Measurements from ENCODE around the gene IGSF9B. TPM values are rescaled to one million over a fixed set of nuclear protein-coding genes. Genes with fewer than 3 reads are reported as not detected.
"Not testable (repeated sequence)": the region's sequence is repeated elsewhere in the genome, so short reads cannot be mapped to it uniquely, and the experiment has no call there.

Gene IGSF9B
- total and polyA plus RNA-seq, 2 of the 13 experiments (the other 11 are each of a cell fraction or from before 2014, with no cell fraction given) = not detected

DNA sequence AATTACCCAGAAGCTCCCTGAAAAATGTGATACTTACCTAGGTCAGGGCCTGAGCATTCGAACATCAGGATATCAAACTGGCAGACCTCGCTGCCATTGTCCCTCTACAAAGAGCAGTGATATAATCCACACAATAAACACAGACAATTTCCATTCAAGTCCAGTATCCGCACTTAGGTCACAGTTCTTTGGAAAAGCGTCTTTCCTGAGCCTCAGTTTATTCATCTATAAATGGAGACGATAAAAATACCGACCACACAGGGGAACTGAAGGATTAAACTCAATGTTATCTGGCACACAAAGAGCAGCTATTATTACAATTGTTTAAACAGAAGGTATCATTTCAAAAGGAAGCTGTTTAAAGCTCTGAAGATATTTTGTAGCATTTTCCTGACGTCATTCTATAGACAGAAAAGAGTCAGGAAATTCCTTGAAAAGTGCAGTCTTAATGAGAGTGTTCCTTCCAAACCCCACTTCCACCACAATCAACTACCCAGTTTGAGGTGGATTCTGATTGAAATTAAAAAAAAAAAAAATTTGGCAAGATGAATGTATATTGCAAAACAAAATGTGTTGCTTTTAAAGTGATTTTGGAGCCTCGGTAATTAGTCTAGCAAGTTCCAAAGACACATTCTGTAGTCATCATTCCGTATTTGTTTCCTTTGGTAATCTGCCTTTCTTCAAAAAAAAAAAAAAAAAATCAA, 47.2 kb upstream of the IGSF9B start:
- H3K9me3 ChIP-seq (ENCODE audit: low read length) = no peaks in the 10 kb centered on the region
- H3K4me1 ChIP-seq (ENCODE audit: insufficient read depth, low read length) = no peaks in the 10 kb centered on the region
- no peak overlapping the region for H3K4me3 ChIP-seq (replicated peaks in 1 of 3; ENCODE audit: insufficient read depth in 1 of 3, low read depth in 2 of 3, low read length in 3 of 3)
- no TSS peak for BruUV-seq (replicated peaks)
- no peak overlapping the region for H2AFZ ChIP-seq (ENCODE audit: low read length)
- 10% methylated on average over 9 of the region's 9 CpGs for WGBS (ENCODE audit: low lambda C conversion rate)
- H4K20me1 ChIP-seq (ENCODE audit: insufficient read depth, low read length) = no peaks in the 10 kb centered on the region
- H3K27me3 ChIP-seq (ENCODE audit: control insufficient read depth in 1 of 2, insufficient read depth in 2 of 2, low read length in 2 of 2) = peaks cover 1 to 22% of the 10 kb centered on the region in 2 experiments; a peak in 4 of 5 replicates
- FAIRE-seq (no peak), DNase-seq (ENCODE audit: low spot score) (no peak), ATAC-seq (no peak)
- H3K4me2 ChIP-seq (ENCODE audit: low read depth, low read length) = no peak overlapping the region
- TF ChIP-seq, protein P1, sequence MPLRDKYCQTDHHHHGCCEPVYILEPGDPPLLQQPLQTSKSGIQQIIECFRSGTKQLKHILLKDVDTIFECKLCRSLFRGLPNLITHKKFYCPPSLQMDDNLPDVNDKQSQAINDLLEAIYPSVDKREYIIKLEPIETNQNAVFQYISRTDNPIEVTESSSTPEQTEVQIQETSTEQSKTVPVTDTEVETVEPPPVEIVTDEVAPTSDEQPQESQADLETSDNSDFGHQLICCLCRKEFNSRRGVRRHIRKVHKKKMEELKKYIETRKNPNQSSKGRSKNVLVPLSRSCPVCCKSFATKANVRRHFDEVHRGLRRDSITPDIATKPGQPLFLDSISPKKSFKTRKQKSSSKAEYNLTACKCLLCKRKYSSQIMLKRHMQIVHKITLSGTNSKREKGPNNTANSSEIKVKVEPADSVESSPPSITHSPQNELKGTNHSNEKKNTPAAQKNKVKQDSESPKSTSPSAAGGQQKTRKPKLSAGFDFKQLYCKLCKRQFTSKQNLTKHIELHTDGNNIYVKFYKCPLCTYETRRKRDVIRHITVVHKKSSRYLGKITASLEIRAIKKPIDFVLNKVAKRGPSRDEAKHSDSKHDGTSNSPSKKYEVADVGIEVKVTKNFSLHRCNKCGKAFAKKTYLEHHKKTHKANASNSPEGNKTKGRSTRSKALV (CRISPR knock-in tag; IDR thresholded peaks at IDR 0.05) = no peak
- TF ChIP-seq CREB1 (IDR thresholded peaks at IDR 0.05) (peak; percentile 69), CREB1 (CRISPR knock-in tag; IDR thresholded peaks at IDR 0.05) (no peak), ATF7 (IDR thresholded peaks at IDR 0.05) (peak; percentile 70), ATF7 (CRISPR knock-in tag; IDR thresholded peaks at IDR 0.05) (no peak)
- ChIA-PET POLR2A (no interaction called here), CTCF (ENCODE audit: low intra/inter-chr PET ratio, low total read pairs) (no interaction called here)
- no peaks in the 10 kb centered on the region for H3K79me2 ChIP-seq (ENCODE audit: insufficient read depth, low read length)
- intact Hi-C loops (cut with micrococcal nuclease; ENCODE audit: unreplicated experiment) = no loop called here
- in situ Hi-C loops (cut with HindIII; ENCODE audit: extremely low pct_ligation_motif_present, low pct_unique_long_range_greater_than_20kb) = no loop called here
- no peaks in the 10 kb centered on the region for H3K36me3 ChIP-seq (replicated peaks in 1 of 2; ENCODE audit: control insufficient read depth in 1 of 2, insufficient read depth in 2 of 2, low read length in 2 of 2)
- H3K9ac ChIP-seq (ENCODE audit: insufficient read depth, low read depth, low read length) = no peak overlapping the region
- no peak overlapping the region for H3K27ac ChIP-seq (ENCODE audit: extremely low read length, insufficient read depth, low read length)

DNA sequence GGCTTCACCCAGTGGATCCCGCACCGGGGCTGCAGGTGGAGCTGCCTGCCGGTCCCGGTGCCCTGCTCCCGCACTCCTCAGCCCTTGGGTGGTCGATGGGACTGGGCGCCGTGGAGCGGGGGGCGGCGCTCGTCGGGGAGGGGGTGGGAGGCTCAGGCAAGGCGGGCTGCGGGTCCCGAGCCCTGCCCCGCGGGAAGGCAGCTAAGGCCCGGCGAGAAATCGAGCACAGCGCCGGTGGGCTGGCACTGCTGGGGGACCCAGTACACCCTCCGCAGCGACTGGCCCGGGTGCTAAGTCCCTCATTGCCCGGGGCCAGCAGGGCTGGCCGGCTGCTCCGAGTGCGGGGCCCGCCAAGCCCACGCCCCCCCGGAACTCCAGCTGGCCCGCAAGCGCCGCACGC, 46.1 kb upstream of the IGSF9B start:
- H3K27ac ChIP-seq (ENCODE audit: extremely low read length, insufficient read depth, low read length); BruUV-seq (replicated peaks); H3K9ac ChIP-seq (ENCODE audit: insufficient read depth, low read depth, low read length); H2AFZ ChIP-seq (ENCODE audit: low read length); CTCF ChIA-PET (ENCODE audit: low intra/inter-chr PET ratio, low total read pairs); H3K4me2 ChIP-seq (ENCODE audit: low read depth, low read length); DNase-seq (ENCODE audit: low spot score); H3K4me3 ChIP-seq (replicated peaks in 1 of 3; ENCODE audit: insufficient read depth in 1 of 3, low read depth in 2 of 3, low read length in 3 of 3); ATAC-seq; H4K20me1 ChIP-seq (ENCODE audit: insufficient read depth, low read length); H3K9me3 ChIP-seq (ENCODE audit: low read length); POLR2A ChIA-PET; in situ Hi-C loops (cut with HindIII; ENCODE audit: extremely low pct_ligation_motif_present, low pct_unique_long_range_greater_than_20kb); H3K4me1 ChIP-seq (ENCODE audit: insufficient read depth, low read length); FAIRE-seq; H3K36me3 ChIP-seq (replicated peaks in 1 of 2; ENCODE audit: control insufficient read depth in 1 of 2, insufficient read depth in 2 of 2, low read length in 2 of 2); H3K79me2 ChIP-seq (ENCODE audit: insufficient read depth, low read length); intact Hi-C loops (cut with micrococcal nuclease; ENCODE audit: unreplicated experiment): not testable (repeated sequence)
- 62% methylated on average over 13 of the region's 37 CpGs for WGBS (ENCODE audit: low lambda C conversion rate)
- H3K27me3 ChIP-seq (ENCODE audit: control insufficient read depth in 1 of 2, insufficient read depth in 2 of 2, low read length in 2 of 2) = peaks cover 1 to 16% of the 10 kb centered on the region in 2 experiments; a peak in 4 of 5 replicates

DNA sequence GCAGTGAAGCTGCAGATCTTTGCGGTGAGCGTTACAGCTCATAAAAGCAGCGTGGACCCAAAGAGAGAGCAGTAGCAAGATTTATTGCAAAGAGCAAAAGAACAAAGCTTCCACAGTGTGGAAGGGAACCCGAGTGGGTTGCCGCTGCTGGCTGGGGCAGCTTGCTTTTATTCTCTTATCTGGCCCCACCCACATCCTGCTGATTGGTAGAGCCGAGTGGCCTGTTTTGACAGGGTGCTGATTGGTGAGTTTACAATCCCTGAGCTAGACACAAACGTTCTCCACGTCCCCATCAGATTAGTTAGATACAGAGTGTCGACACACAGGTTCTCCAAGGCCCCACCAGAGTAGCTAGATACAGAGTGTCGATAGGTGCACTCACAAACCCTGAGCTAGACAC, 45.6 kb upstream of the IGSF9B start:
- H3K9ac ChIP-seq (ENCODE audit: insufficient read depth, low read depth, low read length); H3K79me2 ChIP-seq (ENCODE audit: insufficient read depth, low read length); CTCF ChIA-PET (ENCODE audit: low intra/inter-chr PET ratio, low total read pairs); H2AFZ ChIP-seq (ENCODE audit: low read length); FAIRE-seq; H3K36me3 ChIP-seq (replicated peaks in 1 of 2; ENCODE audit: control insufficient read depth in 1 of 2, insufficient read depth in 2 of 2, low read length in 2 of 2); BruUV-seq (replicated peaks); H3K4me1 ChIP-seq (ENCODE audit: insufficient read depth, low read length); POLR2A ChIA-PET; H3K4me2 ChIP-seq (ENCODE audit: low read depth, low read length); H3K9me3 ChIP-seq (ENCODE audit: low read length); H3K4me3 ChIP-seq (replicated peaks in 1 of 3; ENCODE audit: insufficient read depth in 1 of 3, low read depth in 2 of 3, low read length in 3 of 3); H3K27ac ChIP-seq (ENCODE audit: extremely low read length, insufficient read depth, low read length); intact Hi-C loops (cut with micrococcal nuclease; ENCODE audit: unreplicated experiment); DNase-seq (ENCODE audit: low spot score); ATAC-seq; in situ Hi-C loops (cut with HindIII; ENCODE audit: extremely low pct_ligation_motif_present, low pct_unique_long_range_greater_than_20kb); H4K20me1 ChIP-seq (ENCODE audit: insufficient read depth, low read length): not testable (repeated sequence)
- H3K27me3 ChIP-seq (ENCODE audit: control insufficient read depth in 1 of 2, insufficient read depth in 2 of 2, low read length in 2 of 2) = peaks cover 1 to 21% of the 10 kb centered on the region in 2 experiments; a peak in 4 of 5 replicates
- 44% methylated on average over 3 of the region's 10 CpGs for WGBS (ENCODE audit: low lambda C conversion rate)
